Keratinocyte (primary cell): ENCODE data around the gene KRT71.

Experiments used
- CTCF ChIP-seq, 3 experiments: IDR thresholded peaks in 1 of 3; conservative IDR thresholded peaks in 1 of 3; optimal IDR thresholded peaks in 1 of 3; 2 replicates in 2 of 3; 3 replicates in 1 of 3; pipeline versions ENCODE3 to v1.5.1; 2011; ENCODE audit warnings: low read length in 3 of 3, mild to moderate bottlenecking in 3 of 3, moderate library complexity in 2 of 3, control low read depth in 1 of 3, inconsistent platforms in 1 of 3; ENCODE audit not compliant: insufficient read depth in 2 of 3; ENCODE audit errors: extremely low read depth in 1 of 3
- EZH2 ChIP-seq: IDR thresholded peaks from one replicate; pipeline ENCODE4 v1.6.1; 2012; ENCODE audit warnings: inconsistent platforms, mild to moderate bottlenecking, low read length, moderate library complexity

- TF ChIP-seq CTCF (optimal IDR thresholded peaks at IDR 0.05 in 1 of 3, IDR thresholded peaks at IDR 0.05 in 1 of 3, conservative IDR thresholded peaks at IDR 0.05 in 1 of 3; ENCODE audit: extremely low read depth in 1 of 3, insufficient read depth in 2 of 3, low read length in 3 of 3) (no peak), EZH2 (no peak)
Measured at GRCh38 chr12:52532636-52533035, 20.3 kb downstream of the KRT71 start.
